Sciatic nerve (tissue), 2 donors: ENCODE results near the gene CASK. TPM values are rescaled to one million over a fixed set of nuclear protein-coding genes. Genes with fewer than 3 reads are reported as not detected.

Experiments used
- ATAC-seq: fragments of 200-7000 bp; cut with Tn5 transposase; one replicate; pipeline ENCODE4 v1.9.1; 2020; ENCODE audit warnings: mild to moderate bottlenecking, moderate library complexity
- DNase-seq: peaks from one replicate; pipeline ENCODE4 v3.0.0-alpha.2; 2020; ENCODE audit warnings: low spot score
- intact Hi-C: fragments of 100-400 bp; cut with DNase I; formaldehyde crosslinking; loops from one replicate; pipeline ENCODE4 v1.14.2; 2022
- total RNA-seq: library from RNA; stranded (reverse); fragmentation: NEBNext Ultra II Directional; extraction: Animal tissue kit (Norgen Biotek cat#: 25700); gene quantifications from one replicate; pipeline ENCODE4 v1.2.1, GENCODE V29; 2021
- donor health status: DM: no; HTN: no; CAD: no.
- donor health status: DM: no; HTN: no; CAD: no.

The CASK gene
- total RNA-seq, 1 donor from 2014 or later: 43.3 TPM

DNA sequence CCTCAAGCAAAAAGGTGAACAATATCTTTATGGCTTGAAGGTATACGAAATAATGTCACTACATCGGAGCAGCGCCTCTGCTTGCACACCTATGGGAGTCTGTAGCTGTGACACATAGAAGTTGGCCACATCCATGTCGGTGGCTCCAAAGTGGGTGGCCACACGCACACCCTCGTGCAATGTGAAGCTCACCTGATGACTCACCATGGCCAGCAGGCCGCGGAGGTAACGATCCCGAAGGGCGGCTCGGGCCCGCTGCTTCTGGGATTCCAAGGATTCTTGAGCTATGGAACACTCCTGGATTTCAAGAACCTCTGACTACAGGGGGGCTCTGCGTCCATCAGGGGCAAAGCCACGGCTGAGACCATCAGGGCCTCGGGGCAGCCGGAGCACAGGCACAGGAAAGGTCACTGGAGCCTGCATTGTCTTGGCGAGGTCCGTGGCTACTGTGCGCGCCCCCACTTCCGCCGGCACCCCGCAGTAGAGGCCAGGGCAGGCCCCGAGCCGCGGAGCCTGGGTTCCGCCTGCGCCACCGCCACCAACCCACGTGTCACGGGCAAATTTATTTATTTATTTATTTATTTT is 451.0 kb downstream of the CASK start:
- no peak for ATAC-seq
- DNase-seq: no peak
- intact Hi-C loops: no loop called here

DNA sequence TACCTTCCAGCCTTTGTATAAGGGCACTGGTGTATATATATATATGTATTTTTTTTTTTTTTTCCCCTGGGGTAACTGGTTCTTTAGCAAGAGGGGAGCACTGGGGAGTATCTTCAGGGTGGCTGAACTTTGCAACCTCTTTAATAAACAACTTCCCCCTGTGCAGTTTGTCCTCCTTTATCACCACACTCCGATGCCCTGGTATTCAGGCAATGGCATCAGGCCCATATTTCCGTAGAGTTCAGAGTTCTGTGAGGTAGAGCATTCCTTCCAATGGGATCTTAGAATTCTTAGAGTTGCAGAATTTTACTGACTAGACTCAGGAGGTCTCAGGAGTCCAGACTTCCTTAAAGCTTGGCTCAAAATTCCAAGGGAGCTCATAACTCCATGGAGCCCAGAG is 451.6 kb downstream of the CASK start:
- DNase-seq (no peak), ATAC-seq (no peak)
- intact Hi-C loops: no loop called here

- intact Hi-C loops: no loop called here
- ATAC-seq (no peak), DNase-seq (no peak)
Measured at GRCh38 chrX:41470706-41471105, 452.6 kb downstream of the CASK start.

DNA sequence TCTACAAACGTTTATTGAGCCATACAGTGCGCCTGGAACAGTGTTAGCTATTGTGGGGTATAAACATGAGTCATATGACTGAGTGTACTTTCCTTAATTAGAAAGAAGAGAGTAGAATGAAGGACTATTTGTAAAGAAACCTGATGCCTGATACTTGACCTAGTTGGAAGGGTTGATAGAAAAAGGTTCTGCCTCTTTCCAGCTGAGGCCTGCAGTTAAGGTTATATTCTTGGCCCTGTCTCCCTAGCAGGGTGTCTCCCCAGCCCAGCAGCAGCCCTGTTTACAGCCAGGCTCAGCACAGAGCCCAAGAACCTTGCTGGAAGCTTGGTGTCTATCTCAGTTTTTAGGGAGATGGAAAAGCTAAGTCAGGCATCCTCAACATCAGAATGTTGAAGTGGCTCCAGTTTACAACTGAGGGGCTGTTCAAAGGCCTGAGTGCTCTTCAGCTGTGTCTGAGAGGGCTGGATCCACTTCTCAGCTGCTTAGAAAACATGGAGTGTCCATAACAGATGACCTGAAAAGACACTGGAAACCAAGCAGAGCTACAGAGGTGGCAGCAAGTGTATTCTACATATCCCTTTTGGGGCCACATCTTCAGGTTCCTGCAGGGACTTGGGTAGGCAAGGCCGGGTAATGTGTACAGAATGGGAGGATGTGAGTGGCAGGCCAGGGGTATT is 454.6 kb downstream of the CASK start:
- intact Hi-C loops: no loop called here
- ATAC-seq (peak; percentile 78), DNase-seq (no peak)

Other genes starting within 250 kb of the CASK start
- 10.3 TPM for gene GPR34, start 234.6 kb downstream of the CASK start, total RNA-seq
- 0.09 TPM for gene GPR82, start 199.4 kb downstream of the CASK start, total RNA-seq